ENCODE results near the gene FSTL1. TPM values are rescaled to one million over a fixed set of nuclear protein-coding genes. Genes with fewer than 3 reads are reported as not detected.

Gene FSTL1
- total RNA-seq, 2 donors from 2014 or later, result 212 to 265 TPM

DNA sequence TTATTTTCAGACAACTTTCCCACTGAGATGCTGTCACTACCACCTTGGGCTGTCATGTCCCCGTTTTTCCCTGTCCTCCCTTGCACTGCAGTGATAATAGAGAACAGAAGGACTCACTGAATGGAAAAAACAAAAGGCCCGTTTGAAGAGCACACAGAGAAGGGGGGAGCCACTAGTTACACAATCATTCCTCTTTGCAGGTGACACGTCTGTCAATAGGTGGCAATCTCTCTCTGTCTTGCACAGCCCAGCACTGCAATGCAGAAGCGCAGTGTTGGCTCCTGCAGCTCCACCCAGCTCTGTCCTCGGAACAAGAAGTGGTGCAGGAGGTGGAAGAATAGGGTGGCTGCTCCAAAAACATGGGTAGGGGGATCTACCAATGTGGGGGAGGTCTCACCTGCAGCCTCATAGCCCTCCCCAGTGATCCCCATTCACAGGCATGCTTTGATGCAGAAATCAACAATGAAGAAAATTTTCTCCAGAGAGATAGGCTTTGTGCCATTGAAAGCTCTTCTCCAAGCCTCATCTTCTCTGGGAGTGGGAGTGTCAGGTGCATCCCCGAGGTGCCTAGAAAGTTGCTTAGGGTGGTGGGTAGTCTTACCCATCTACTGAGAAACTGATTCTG, 31.8 kb downstream of the FSTL1 start:
- Histone ChIP-seq H3K4me1 (replicated peaks) (peaks cover 35% of the 10 kb centered on the region), H3K4me3 (no peak overlapping the region), H3K27me3 (replicated peaks; ENCODE audit: insufficient read depth) (no peaks in the 10 kb centered on the region), H3K27ac (peak overlapping the region; percentile 72 to 78), H3K36me3 (no peaks in the 10 kb centered on the region), H3K9me3 (no peaks in the 10 kb centered on the region)
- TF ChIP-seq POLR2A (IDR thresholded peaks at IDR 0.05), result no peak
- peak; percentile 67 for TF ChIP-seq POLR2AphosphoS5 (IDR thresholded peaks at IDR 0.05)
- TF ChIP-seq, protein P1, sequence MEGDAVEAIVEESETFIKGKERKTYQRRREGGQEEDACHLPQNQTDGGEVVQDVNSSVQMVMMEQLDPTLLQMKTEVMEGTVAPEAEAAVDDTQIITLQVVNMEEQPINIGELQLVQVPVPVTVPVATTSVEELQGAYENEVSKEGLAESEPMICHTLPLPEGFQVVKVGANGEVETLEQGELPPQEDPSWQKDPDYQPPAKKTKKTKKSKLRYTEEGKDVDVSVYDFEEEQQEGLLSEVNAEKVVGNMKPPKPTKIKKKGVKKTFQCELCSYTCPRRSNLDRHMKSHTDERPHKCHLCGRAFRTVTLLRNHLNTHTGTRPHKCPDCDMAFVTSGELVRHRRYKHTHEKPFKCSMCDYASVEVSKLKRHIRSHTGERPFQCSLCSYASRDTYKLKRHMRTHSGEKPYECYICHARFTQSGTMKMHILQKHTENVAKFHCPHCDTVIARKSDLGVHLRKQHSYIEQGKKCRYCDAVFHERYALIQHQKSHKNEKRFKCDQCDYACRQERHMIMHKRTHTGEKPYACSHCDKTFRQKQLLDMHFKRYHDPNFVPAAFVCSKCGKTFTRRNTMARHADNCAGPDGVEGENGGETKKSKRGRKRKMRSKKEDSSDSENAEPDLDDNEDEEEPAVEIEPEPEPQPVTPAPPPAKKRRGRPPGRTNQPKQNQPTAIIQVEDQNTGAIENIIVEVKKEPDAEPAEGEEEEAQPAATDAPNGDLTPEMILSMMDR (IDR thresholded peaks at IDR 0.05), result peak in 3 of 4 experiments; percentile 61 to 73 (median 69)
- 12% methylated on average over 6 of the region's 6 CpGs for WGBS
- intact Hi-C loops (cut with DNase I), result loop anchor here (2.0 to 5.0 kb wide), 4 partner anchors 88 to 327 kb away; partner anchors contain the start of gene GSK3B
- DNase-seq (ENCODE audit: low spot score), result peak; percentile 72

DNA sequence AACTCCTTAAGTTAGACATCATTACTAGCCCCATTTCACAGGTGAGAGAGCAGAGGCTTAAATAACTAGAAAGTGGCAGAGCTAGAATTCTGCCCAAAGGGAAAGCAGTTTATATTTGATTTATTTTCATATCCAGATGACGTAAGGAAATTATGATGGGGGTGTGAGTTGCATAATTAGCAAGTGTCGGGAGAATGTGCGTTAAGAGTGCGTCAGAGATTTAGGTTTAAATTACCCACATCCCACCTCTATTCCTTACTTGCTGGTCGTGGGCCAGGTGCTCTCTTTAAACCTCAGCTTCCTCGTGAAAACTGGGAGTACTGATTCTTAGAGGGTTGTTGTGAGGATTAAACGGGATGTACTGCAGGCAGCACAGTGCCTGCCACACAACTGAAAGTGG, 32.3 kb downstream of the FSTL1 start:
- Histone ChIP-seq H3K9me3 (no peaks in the 10 kb centered on the region), H3K27ac (peak overlapping the region; percentile 71 to 72), H3K4me3 (no peak overlapping the region), H3K36me3 (no peaks in the 10 kb centered on the region), H3K4me1 (replicated peaks) (peaks cover 35% of the 10 kb centered on the region), H3K27me3 (replicated peaks; ENCODE audit: insufficient read depth) (no peaks in the 10 kb centered on the region)
- intact Hi-C loops (cut with DNase I), result loop anchor here (2.0 to 5.0 kb wide), 4 partner anchors 89 to 326 kb away; partner anchors contain the start of gene GSK3B
- DNase-seq (ENCODE audit: low spot score), result no peak
- TF ChIP-seq POLR2AphosphoS5 (IDR thresholded peaks at IDR 0.05), result no peak
- no peak for TF ChIP-seq POLR2A (IDR thresholded peaks at IDR 0.05)
- TF ChIP-seq, protein P1 (IDR thresholded peaks at IDR 0.05), result no peak
- 55% methylated on average over 7 of the region's 7 CpGs for WGBS

DNA sequence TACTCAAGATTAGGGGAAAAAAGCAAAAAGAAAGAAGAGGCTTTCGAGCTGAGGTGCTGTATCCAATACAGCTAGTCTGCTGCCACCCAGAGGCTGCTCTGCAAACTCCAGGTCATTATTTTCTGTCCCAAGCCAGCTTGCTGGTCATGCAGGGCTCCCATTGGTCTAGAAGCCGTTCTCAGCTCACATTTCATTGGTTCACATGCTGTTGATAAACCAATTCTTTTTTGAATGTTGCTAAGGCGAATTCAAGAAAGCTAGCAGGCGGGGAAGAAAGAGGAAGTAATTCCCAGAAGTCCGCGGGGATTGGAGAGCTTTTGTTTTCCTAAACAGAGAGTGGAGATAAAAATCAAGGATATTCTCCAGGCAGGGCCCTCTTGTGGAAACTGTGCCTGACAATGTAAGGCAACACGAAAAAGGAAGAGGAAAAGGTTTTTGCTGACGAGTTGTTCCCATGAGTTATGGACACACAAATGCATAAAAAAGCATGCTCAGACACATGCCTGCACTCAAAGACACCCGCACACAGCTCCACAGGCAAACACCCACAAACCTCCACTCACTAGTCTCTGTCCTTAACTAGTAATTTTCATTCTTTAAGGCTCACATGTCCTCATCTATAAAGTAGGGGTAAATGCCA, 33.4 kb downstream of the FSTL1 start:
- Histone ChIP-seq H3K9me3 (no peaks in the 10 kb centered on the region), H3K27ac (peak overlapping the region; percentile 71 to 72), H3K36me3 (no peaks in the 10 kb centered on the region), H3K4me1 (replicated peaks) (peaks cover 35% of the 10 kb centered on the region), H3K4me3 (peak overlapping the region in 1 of 2 donors; percentile 5), H3K27me3 (replicated peaks; ENCODE audit: insufficient read depth) (no peaks in the 10 kb centered on the region)
- DNase-seq (ENCODE audit: low spot score), result peak; percentile 94
- peak; percentile 24 for TF ChIP-seq POLR2A (IDR thresholded peaks at IDR 0.05)
- TF ChIP-seq POLR2AphosphoS5 (IDR thresholded peaks at IDR 0.05), result peak; percentile 95
- TF ChIP-seq, protein P1 (IDR thresholded peaks at IDR 0.05), result peak; percentile 76 to 97 (median 90)
- 0% methylated on average over 9 of the region's 9 CpGs for WGBS
- intact Hi-C loops (cut with DNase I), result loop anchor here (5.0 kb wide), 3 partner anchors 90 to 325 kb away; partner anchors contain the start of gene GSK3B

DNA sequence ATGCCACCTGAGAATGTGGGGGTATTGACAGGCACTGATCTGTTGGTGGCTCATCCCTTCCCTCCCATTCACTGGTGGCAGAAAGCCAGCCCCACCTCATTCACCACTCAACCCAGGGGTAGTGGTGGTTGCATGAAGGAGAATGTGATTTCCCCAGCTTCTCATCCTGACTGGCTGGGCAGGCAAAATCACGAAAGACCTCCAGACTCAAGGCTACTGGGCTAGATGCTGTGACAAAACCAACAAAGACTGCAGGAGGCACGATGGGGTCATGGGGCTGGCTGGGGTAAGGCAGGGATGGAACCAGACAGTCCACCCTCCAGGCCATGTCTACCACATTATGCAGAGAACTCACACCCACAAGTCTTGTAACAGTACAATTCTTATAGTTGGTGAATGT, 33.9 kb downstream of the FSTL1 start:
- H3K4me3 ChIP-seq, result no peak overlapping the region

More for the DNA sequence above, 33.9 kb downstream of the FSTL1 start:
- Histone ChIP-seq H3K4me1 (replicated peaks) (peaks cover 32% of the 10 kb centered on the region), H3K27ac (peak overlapping the region; percentile 49 to 71), H3K9me3 (no peaks in the 10 kb centered on the region), H3K27me3 (replicated peaks; ENCODE audit: insufficient read depth) (no peaks in the 10 kb centered on the region), H3K36me3 (no peaks in the 10 kb centered on the region)
- intact Hi-C loops (cut with DNase I), result loop anchor here (5.0 kb wide), 3 partner anchors 90 to 325 kb away; partner anchors contain the start of gene GSK3B
- TF ChIP-seq POLR2AphosphoS5 (IDR thresholded peaks at IDR 0.05) (no peak), POLR2A (IDR thresholded peaks at IDR 0.05) (no peak)
- TF ChIP-seq, protein P1 (IDR thresholded peaks at IDR 0.05), result no peak
- WGBS, result 11% methylated on average over 2 of the region's 2 CpGs
- DNase-seq (ENCODE audit: low spot score), result no peak
